ENCODE results near the gene GADD45GIP1. TPM values are rescaled to one million over a fixed set of nuclear protein-coding genes. Genes with fewer than 3 reads are reported as not detected.
A peak's percentile ranks its signal among the peaks of the same experiment; 100 is the strongest.
"Not testable (repeated sequence)": the region's sequence is repeated elsewhere in the genome, so short reads cannot be mapped to it uniquely, and the experiment has no call there.

The GADD45GIP1 gene
- total RNA-seq, 2 donors from 2014 or later, result 15.9 to 32.3 TPM

DNA sequence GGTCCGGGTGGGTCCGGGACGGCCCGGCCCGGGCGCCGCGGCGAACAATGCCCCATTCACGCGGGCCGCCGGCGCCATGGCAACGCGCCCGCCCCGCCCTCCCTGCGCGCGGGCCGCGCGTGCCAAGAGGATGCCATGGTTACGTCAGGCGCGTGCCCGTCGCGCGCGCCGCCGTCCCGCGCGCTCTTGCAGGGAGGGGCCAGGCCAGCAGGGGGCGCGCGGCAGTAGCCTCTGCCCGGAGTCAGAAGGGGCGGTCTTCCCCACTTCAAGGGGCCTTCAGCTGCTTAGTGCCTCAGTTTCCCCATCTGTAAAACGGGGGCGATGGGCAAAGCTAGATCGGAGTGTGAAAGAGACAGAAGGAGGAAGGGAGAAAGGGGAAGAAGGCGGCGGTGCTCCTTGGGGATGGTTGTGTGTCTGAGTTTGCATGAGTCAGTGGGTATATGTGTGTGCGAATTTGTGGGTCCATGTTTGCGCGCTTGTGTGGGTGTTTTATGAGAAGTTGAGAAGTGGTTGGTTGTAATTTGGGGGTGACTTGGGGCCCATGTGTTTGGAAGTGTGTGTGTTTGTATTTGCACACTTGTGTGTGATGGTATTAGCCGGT is 26.6 kb upstream of the GADD45GIP1 start:
- H3K27ac Mint-ChIP-seq, result no peak overlapping the region
- DNase-seq (ENCODE audit: low spot score) (peak; percentile 81), ATAC-seq (peak; percentile 81 to 87)
- H3K4me3 Mint-ChIP-seq, result no peak overlapping the region
- no peaks in the 10 kb centered on the region for H3K9me3 Mint-ChIP-seq
- peaks cover 6 to 13% of the 10 kb centered on the region in 2 donors for H3K4me1 Mint-ChIP-seq (ENCODE audit: low read depth in 2 of 2)
- peaks cover 7 to 11% of the 10 kb centered on the region in 2 donors for H3K27me3 Mint-ChIP-seq
- no peaks in the 10 kb centered on the region for H3K36me3 Mint-ChIP-seq

DNA sequence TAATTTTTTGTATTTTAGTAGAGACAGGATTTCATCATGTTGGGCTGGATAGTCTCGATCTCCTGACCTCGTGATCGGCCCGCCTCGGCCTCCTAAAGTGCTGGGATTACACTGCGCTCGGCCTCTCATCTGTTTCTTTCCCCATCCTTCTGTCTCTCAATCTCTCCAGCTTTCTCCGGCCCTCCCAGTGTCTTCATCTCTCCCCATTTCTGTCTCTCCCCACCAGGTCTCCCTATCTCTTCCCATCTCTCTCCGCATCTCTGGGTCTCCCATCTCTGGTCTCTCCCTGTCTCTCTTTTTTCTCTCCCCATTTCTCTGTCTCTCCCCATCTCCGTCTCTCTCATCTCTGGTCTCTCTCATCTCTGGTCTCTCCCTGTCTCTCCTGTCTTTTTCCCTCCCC is 26.1 kb upstream of the GADD45GIP1 start:
- no peak for DNase-seq (ENCODE audit: low spot score)
- no peak for ATAC-seq
- H3K4me3 Mint-ChIP-seq, result no peak overlapping the region
- H3K27me3 Mint-ChIP-seq, result peaks cover 8 to 12% of the 10 kb centered on the region in 2 donors
- no peak overlapping the region for H3K27ac Mint-ChIP-seq
- H3K36me3 Mint-ChIP-seq, result no peaks in the 10 kb centered on the region
- peaks cover 6 to 13% of the 10 kb centered on the region in 2 donors for H3K4me1 Mint-ChIP-seq (ENCODE audit: low read depth in 2 of 2)
- H3K9me3 Mint-ChIP-seq, result no peaks in the 10 kb centered on the region

DNA sequence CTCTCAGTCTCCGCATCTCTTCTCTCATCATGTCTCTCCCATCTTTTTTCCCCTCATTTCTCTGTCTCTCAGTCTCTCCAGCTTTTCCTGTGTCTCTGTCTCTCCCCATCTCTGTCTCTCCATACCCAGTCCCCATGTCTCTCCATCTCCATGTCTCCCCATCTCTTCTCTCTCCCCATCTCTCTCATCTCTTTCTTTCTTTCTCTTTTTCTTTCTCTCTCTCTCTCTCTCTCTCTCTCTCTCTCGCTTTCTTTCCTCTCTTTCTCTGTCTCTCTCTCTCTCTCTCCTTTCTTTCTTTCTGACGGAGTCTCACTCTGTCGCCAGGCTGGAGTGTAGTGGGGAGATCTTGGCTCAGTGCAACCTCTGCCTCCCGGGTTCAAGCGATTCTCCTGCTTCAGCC is 25.6 kb upstream of the GADD45GIP1 start:
- no peaks in the 10 kb centered on the region for H3K36me3 Mint-ChIP-seq
- H3K27me3 Mint-ChIP-seq, result peaks cover 12 to 15% of the 10 kb centered on the region in 2 donors
- H3K4me1 Mint-ChIP-seq (ENCODE audit: low read depth in 2 of 2), result peaks cover 6 to 18% of the 10 kb centered on the region in 2 donors
- no peak for ATAC-seq
- no peak overlapping the region for H3K4me3 Mint-ChIP-seq
- no peak for DNase-seq (ENCODE audit: low spot score)
- H3K9me3 Mint-ChIP-seq, result no peaks in the 10 kb centered on the region
- no peak overlapping the region for H3K27ac Mint-ChIP-seq

DNA sequence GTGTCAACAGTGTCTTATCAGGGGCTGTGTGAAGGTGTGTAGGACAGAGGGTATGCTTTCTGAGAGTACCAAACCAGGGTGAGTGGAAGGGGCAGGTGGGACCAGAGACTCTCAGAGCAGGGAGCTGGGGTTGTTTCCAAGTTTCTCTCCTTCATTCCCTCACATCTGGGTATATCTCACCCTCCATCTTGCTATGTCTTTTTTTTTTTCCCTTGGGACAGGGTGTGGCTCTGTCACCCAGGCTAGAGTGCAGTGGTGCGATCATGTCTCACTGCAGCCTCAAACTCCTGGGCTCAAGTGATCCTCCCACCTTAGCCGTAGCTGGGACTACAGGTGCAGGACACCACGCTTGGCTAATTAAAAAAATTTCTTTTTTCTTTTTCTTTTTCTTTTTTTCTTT is 23.0 kb upstream of the GADD45GIP1 start:
- ATAC-seq (no peak), DNase-seq (ENCODE audit: low spot score) (no peak)
- Mint-ChIP-seq H3K4me1 (ENCODE audit: low read depth in 2 of 2) (peaks cover 0 to 7% of the 10 kb centered on the region in 2 donors), H3K27me3 (peaks cover 7 to 10% of the 10 kb centered on the region in 2 donors), H3K36me3 (no peaks in the 10 kb centered on the region), H3K9me3 (no peaks in the 10 kb centered on the region), H3K27ac (no peak overlapping the region), H3K4me3 (no peak overlapping the region)

DNA sequence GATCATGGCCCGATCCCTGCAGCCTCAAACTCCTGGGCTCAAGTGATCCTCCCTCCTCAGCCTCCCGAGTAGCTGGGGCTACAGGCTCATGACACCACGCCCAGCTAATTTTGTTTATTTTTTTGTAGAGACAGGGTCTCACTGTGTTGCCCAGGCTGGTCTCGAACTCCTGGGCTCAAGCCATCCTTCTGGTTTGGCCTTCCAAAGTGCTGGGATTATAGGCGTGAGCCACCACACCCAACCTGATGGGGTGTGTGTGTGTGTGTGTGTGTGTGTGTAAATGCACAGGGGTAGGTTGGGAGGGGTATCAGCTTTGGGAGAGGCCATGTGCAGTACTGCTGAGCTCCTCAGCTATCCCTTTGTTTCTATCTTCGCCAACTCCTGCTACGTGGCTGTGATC is 19.1 kb upstream of the GADD45GIP1 start:
- not testable (repeated sequence) for H3K27ac Mint-ChIP-seq; ATAC-seq; H3K4me3 Mint-ChIP-seq; H3K27me3 Mint-ChIP-seq; H3K9me3 Mint-ChIP-seq; H3K36me3 Mint-ChIP-seq; DNase-seq (ENCODE audit: low spot score); H3K4me1 Mint-ChIP-seq (ENCODE audit: low read depth in 2 of 2)

DNA sequence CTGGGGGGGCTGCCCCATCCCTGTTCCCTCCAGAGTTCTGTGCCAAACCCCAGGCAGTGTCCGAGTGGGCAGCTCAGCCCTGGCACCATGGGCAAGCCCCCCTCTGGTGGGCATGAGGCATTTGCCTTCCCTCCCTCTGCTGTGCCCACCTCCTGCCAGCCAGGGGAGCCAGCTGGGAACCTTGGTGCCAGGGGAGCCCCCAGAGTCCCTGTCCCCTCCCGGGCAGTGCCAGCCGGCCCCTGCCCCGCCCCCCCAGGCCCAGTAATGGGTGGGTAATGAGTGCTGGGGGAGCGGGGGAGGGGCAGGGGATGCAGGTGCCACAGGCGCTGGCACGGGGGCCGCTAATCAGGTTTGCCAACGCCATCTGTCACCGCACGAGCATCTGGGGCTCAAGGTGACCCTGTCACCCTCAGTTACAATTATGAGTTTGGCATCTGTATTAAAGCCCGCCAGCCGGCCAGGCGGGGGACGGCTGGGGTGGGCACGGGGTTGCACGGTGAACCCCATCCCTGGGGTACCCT is 18.3 kb upstream of the GADD45GIP1 start:
- H3K4me3 Mint-ChIP-seq, result no peak overlapping the region
- peaks cover 5% of the 10 kb centered on the region in 2 donors for H3K4me1 Mint-ChIP-seq (ENCODE audit: low read depth in 2 of 2)
- H3K9me3 Mint-ChIP-seq, result no peaks in the 10 kb centered on the region
- H3K27me3 Mint-ChIP-seq, result peaks cover 7 to 9% of the 10 kb centered on the region in 2 donors
- H3K36me3 Mint-ChIP-seq, result no peaks in the 10 kb centered on the region
- no peak overlapping the region for H3K27ac Mint-ChIP-seq
- ATAC-seq, result no peak
- DNase-seq (ENCODE audit: low spot score), result no peak

DNA sequence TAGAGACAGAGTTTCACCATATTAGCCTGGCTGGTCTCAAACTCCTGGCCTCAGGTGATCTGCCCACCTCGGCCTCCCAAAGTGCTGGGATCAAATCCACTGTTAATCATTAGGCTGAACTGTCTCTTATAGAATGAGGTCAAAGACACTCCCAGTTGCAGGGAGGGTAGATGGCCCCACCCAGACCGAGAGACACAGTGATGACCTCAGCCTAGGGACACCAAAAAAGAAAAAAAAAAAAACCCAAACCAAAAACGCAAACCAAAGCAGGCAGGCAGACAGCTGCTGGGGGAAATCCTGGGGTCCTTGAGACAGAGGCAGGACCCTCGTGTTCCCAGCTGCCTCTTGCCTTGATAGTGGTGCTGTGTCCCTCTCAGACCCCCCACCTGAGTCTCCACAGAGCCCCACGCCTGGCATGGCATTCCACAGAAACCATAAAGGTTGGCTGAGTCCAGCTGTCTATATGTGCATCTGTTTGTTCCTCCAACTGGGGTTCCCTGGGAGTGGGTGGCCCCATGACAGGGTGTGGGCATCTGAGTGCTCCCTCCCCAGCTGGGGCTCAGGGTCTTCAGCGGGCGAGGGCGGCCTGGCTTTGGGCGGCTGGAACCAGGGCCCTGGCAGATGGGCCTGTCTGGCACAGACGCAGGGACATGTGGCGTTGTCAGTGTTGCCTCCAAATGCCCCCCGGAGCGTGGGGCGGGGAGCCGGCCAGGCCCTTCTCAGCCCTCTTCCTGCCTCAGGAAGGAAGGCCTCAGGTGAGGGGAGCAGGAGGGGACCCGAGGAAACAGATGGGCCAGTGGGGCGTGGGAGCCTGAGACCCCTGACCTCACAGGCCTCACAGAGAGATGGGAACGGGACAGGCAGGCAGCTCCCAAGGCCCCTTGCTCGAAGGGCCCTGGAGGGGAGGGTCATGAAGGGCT is 17.5 kb upstream of the GADD45GIP1 start:
- no peak for ATAC-seq
- no peaks in the 10 kb centered on the region for H3K36me3 Mint-ChIP-seq
- DNase-seq (ENCODE audit: low spot score), result no peak
- peaks cover 5 to 8% of the 10 kb centered on the region in 2 donors for H3K4me1 Mint-ChIP-seq (ENCODE audit: low read depth in 2 of 2)
- no peak overlapping the region for H3K27ac Mint-ChIP-seq
- H3K4me3 Mint-ChIP-seq, result no peak overlapping the region
- H3K27me3 Mint-ChIP-seq, result peaks cover 7 to 11% of the 10 kb centered on the region in 2 donors
- H3K9me3 Mint-ChIP-seq, result no peaks in the 10 kb centered on the region

DNA sequence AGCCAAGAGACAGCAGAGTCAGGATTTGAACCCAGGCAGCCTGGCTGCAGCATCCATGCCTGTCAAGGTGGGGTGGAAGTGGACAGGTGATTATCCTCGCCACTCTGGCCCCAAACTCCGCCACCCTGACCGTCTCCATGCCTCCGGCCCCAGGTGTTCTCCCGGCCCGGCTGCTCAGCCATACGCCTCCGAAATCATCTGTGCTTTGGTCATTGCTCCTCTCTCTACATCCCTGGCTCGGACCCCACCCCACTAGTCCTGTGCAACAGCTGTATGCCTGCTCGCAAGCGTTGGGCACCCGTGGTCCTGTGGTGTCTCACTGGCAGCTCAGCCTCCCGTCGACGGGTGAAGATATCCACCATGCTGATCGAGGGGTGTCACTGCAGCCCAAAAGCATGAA is 16.2 kb upstream of the GADD45GIP1 start:
- peaks cover 7 to 11% of the 10 kb centered on the region in 2 donors for H3K27me3 Mint-ChIP-seq
- ATAC-seq (no peak), DNase-seq (ENCODE audit: low spot score) (no peak)
- no peak overlapping the region for H3K4me3 Mint-ChIP-seq
- H3K27ac Mint-ChIP-seq, result no peak overlapping the region
- peaks cover 5 to 8% of the 10 kb centered on the region in 2 donors for H3K4me1 Mint-ChIP-seq (ENCODE audit: low read depth in 2 of 2)
- H3K36me3 Mint-ChIP-seq, result no peaks in the 10 kb centered on the region
- H3K9me3 Mint-ChIP-seq, result no peaks in the 10 kb centered on the region

DNA sequence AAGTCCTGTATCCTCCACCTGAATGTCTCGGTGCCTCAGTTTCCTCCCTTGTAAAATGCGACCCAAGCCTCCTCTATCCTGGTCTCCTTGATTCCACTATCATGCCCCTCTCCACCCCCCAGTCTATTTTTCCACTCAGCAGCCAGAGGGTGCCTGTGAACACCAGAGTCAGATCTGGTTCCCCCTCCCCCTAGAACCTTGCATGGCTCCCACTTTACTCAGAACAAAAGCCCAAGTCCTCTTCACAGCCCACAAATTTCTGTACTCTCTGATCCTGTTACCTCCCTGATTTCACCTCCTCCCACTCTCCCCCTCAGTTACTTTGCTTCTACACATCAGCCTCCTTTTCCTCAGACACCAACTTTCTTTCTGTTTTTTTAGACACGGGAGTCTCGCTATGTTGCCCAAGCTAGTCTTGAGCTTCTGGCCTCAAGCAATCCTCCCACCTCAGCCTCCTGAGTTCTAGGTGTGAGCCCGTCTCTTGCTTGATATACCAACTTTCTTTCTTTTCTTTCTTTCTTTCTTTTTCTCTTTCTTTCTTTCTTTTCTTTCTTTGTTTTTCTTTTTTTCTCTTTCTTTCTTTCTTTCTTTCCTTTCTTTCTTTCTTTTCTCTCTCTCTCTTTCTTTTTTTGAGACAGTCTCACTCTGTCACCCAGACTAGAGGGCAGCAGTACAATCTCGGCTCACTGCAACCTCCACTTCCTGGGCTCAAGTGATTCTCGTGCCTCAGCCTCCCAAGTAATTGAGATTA is 13.2 kb upstream of the GADD45GIP1 start:
- H3K27me3 Mint-ChIP-seq, result peaks cover 0 to 3% of the 10 kb centered on the region in 2 donors
- no peak overlapping the region for H3K4me3 Mint-ChIP-seq
- no peak for DNase-seq (ENCODE audit: low spot score)
- H3K36me3 Mint-ChIP-seq, result no peaks in the 10 kb centered on the region
- no peak for ATAC-seq
- no peak overlapping the region for H3K27ac Mint-ChIP-seq
- peaks cover 2 to 8% of the 10 kb centered on the region in 2 donors for H3K4me1 Mint-ChIP-seq (ENCODE audit: low read depth in 2 of 2)
- no peaks in the 10 kb centered on the region for H3K9me3 Mint-ChIP-seq

DNA sequence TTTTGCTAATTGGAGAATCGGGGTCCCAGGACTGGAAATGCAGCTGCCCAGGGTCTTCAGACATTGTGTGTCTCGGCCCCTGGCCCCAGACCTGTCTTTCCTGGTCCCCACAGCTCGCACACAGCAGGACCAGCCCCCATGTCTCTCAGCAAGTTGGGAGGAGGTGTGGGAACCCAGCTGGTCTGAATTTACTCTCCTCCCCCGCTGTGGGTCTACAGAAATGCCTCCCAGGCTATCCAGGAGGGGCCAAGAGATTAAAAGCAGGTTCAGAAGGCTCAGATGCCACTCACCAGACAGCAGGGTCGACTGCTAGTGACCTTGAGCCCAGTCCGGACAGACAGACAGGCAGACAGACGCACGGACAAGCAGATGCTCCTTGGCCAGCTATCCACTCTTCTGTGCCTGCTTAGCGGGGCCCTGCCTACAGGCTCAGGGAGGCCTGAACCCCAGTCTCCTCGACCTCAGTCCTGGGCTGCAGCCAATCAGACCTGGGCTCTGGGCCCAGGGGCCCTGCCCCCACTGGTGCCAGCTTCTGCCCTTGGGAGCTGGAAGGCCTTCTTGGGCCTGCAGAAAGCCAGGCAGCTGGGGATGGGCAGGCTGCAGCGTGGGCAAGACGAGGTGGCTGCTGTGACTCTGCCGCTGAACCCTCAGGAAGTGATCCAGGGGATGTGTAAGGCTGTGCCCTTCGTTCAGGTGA is 12.4 kb upstream of the GADD45GIP1 start, which contains the start of gene DAND5:
TSS of gene DAND5 (plus strand) at position 285 of the 697 bp plus-strand sequence. CDS start at position 370, 85 bp downstream.
- no peaks in the 10 kb centered on the region for H3K9me3 Mint-ChIP-seq
- no peaks in the 10 kb centered on the region for H3K36me3 Mint-ChIP-seq
- H3K4me3 Mint-ChIP-seq, result no peak within 1 kb of the TSS
- H3K4me1 Mint-ChIP-seq (ENCODE audit: low read depth in 2 of 2), result peaks cover 7 to 14% of the 10 kb centered on the region in 2 donors
- no peak within 1 kb of the TSS for H3K27ac Mint-ChIP-seq
- DNase-seq (ENCODE audit: low spot score) (no peak), ATAC-seq (no peak)
- H3K27me3 Mint-ChIP-seq, result peaks cover 0 to 3% of the 10 kb centered on the region in 2 donors

DNA sequence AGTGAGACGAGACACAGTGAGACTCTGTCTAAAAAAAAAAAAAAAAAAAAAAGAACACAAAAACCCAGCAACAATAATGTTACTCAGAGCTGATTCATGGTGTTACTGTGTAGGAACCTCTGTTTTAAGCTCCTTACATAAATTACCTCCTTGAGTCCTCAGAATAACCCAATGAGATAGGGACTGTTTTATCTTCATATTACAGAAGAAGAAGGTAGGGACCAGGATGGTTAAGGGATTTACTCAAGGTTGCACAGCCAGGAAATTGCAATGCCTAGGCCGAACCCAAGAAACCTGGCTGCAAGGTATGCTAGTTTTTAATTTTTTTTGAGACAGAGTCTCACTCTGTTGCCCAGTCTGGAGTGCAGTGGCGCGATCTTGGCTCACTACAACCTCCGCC is 10.9 kb upstream of the GADD45GIP1 start:
- DNase-seq (ENCODE audit: low spot score) (no peak), ATAC-seq (no peak)
- Mint-ChIP-seq H3K27me3 (peaks cover 3 to 7% of the 10 kb centered on the region in 2 donors), H3K4me3 (no peak overlapping the region), H3K36me3 (no peaks in the 10 kb centered on the region), H3K4me1 (ENCODE audit: low read depth in 2 of 2) (peaks cover 7 to 14% of the 10 kb centered on the region in 2 donors), H3K27ac (no peak overlapping the region), H3K9me3 (no peaks in the 10 kb centered on the region)

DNA sequence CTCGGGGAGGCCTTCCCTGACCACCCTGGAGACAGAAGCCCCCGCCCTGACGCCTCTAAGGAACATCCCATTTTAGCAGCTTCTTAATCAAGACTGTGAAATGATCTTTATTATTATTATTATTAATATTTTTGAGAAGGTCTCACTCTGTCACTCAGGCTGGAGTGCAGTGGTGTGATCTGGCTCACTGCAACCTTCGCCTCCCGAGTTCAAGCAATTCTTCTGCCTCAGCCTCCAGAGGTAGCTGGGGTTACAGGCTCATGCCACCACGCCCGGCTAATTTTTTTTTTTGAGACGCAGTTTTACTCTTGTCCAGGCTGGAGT is 8.8 kb upstream of the GADD45GIP1 start:
- peaks cover 3 to 7% of the 10 kb centered on the region in 2 donors for H3K27me3 Mint-ChIP-seq
- H3K4me3 Mint-ChIP-seq, result peak overlapping the region; percentile 87
- no peaks in the 10 kb centered on the region for H3K36me3 Mint-ChIP-seq
- no peaks in the 10 kb centered on the region for H3K9me3 Mint-ChIP-seq
- no peak for ATAC-seq
- peaks cover 7 to 14% of the 10 kb centered on the region in 2 donors for H3K4me1 Mint-ChIP-seq (ENCODE audit: low read depth in 2 of 2)
- DNase-seq (ENCODE audit: low spot score), result no peak
- H3K27ac Mint-ChIP-seq, result no peak overlapping the region

Data from natural killer cell treated with Interleukin-12 subunit alpha and Interleukin-12 subunit beta and Interleukin-15 and Interleukin-18, amount 100 ng/mL, for 72 hours (primary cell).